Measurements from ENCODE around the gene GXYLT2.

The GXYLT2 gene

DNA sequence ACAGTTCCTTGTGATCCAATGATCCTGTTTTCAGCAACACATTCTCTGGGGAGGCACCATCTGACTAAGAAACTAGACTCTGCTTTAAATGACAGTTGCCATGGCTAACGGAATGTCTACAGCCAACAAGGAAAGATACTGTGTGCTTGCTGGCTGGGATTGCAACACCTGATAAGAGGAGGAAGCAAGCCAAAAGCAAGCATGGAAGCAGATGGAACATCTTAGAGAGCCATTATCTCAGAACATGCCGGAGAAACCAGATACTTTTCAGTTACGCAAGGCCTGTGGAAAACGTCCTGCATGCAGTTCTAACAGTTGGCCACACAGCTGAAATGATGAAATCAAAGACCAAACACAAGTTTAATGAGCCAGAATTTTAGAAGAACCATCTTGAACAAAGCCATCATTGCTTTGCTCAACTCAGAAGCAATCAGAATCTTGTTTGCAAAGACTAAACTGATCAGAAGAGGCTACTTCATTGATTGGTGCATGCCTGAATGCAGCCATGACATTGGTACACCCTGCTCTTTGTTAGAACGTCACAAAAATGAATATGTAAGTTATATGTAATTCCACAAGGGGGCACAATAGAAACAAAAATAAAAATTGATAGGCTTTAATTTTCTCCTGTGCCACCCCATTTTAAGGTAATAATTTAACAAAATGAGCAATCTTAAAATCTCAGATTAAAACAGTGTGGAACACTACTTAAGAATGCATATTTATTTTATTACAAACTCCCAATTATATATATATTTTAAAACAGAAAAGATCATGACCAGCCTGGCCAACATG, 50.8 kb downstream of the GXYLT2 start:
- DNase-seq = peak; percentile 45

DNA sequence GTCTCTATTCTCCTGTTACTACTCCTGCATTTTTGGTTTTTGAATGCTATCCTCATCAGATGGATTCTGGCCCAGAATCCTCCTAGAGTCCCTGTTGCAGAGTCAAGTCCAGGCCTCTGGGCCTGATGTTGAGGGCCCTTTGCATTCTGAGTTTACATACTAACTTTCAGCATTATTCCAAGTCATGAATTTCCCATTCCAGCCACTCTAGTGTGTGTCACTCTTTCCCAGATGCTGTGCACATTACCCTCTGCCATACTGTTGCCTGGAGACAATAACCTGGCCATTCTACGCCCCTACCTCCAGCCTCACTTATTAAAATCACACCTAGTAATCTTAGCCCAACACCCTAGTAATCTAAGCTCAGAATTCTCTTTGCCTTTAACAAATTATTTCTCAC, 53.4 kb downstream of the GXYLT2 start:
- DNase-seq = no peak

DNA sequence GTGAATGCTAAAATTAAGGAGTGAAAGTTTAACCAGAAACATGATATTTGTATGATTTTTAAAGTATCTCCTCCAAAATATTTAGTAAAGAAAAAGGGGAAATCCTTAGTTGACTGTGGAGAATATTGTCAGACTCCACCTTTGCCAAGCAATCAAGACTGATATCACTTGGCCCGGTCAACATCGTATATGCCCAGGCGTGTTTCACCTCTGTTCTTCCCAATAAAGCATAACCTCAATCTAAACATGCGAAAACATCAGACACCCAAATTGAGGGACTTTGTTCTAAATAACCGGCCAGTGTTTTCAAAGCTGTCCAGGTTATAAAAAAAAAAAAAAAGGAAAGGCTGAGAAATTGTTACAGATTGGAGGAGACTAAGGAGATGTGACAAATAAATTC, 54.6 kb downstream of the GXYLT2 start:
- DNase-seq = no peak

DNA sequence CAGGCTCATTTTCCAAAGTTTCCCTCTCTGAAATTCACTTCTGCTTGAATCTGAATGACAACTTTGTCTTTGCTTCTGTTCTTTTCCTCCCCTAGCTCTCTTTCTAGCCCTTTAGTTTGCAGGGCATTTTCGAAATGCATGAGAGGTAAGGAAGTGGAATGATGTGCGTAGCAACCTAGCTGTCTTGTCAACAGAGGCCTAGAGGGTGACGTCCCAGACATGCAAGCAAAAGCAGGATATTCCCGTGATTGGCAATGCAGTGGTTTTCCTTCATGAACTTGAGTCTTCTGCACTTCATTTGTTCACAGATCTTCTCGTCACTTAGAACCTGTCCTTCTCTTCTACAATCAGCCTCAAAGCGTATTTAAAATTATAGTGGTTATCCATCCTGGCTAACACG, 56.9 kb downstream of the GXYLT2 start:
- DNase-seq = no peak

DNA sequence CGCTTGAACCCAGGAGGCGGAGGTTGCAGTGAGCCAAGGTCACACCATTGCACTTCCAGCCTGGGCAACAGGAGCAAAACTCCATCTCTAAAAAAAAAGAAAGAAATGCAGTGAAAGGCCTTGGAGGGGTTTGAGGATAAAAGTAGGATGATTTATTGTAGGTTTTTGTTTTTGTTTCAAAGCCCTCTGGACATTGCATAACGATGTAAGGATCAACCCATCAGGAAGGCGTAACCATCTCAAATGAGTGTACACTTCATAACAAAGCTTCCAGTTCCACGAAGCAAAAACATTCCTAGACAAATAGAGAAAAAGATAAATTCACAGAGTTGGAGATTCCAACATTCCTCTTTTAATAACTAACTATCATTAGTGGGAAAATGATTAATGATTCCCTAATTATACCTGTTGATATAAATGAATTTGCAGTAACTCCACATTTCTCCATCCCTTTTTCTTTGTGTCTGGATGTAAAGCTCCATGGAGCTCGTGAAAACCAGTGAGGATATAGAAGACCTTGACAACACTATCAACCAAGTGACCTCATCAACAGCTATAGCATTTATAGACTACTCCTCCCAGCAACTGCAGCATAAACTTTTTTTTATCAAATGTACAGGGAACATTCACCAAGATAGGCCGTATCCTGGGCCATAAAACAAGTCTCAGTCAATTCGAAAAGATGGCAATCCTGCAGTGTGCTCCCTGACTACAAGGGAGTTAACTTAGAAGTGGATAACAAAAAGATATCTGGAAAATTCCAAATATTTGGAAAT, 60.1 kb downstream of the GXYLT2 start:
- DNase-seq = no peak

DNA sequence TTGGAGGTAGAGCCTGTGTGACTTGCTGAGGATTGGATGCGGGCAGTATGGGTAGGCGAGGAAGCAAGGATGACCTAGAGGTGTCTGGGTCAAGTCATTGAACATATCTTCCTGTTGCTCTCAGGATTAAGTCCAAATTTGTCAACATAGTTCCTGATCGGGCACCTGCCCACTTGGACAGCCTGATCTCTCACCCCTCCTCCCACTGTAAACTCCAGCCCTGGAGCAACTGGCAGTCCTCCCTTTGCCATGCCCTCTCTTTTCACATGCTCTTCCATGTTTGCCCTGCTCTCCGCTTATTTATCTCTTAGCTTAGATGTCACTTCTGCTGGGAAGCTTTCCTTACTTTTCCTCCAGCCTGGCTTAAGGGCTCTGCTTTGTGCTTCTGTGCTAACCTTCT, 61.2 kb downstream of the GXYLT2 start:
- DNase-seq = no peak

DNA sequence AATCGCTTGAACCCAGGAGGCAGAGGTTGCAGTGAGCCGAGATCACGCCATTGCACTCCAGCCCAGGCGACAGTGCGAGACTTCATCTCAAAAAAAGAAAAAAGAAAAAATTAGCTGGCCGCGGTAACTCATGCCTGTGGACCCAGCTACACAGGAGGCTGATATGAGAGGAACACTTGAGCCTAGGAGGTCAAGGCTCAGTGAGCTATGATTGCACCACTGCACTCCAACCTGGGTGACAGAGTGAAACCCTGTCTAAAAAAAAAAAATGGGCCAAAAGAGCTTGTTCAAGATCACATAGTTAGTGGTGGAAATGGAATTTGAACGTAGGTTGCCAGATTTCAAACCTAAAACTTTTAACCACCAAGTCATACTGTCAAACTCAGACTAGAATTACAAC, 62.5 kb downstream of the GXYLT2 start:
- DNase-seq = no peak

DNA sequence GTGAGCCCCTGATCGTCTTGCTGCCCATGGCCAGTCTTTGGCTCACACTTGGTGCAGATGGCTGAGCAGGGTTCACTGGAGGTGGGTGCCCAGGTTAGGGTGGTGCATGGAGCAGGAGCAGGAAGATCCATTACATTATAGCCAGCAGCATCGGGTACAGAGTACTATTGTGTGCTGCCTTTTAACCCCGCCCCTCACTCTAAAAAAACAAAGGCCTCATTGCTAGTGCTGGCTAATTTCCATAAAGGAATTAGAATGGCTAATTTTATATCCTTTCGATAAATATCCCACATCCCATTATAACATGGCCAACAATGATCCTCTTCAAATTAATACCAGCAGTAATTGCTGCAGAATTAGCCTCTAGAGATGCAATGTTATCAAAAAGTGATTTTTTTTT, 63.0 kb downstream of the GXYLT2 start:
- no peak for DNase-seq

DNA sequence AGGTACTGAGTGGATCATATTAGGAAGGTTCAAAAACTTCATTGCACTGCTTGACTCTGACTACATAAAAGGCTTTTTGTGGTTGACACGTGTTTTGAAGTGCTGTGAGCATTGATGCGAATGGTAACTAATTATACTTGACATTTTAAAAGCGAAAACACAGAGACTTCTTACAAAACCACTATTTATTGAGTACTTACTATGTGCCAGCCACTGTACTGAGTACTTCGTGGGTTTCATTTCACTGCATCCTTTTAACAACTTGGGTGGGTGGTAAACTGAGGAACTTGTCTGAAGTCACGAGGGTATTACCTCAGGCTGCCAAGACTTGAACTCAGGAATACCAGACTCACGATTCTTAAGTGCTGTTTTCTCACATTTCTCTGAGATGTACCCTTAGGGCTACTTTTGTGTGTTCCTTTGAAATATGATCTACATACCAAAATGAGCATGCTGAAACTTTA, 63.4 kb downstream of the GXYLT2 start:
- no peak for DNase-seq

DNA sequence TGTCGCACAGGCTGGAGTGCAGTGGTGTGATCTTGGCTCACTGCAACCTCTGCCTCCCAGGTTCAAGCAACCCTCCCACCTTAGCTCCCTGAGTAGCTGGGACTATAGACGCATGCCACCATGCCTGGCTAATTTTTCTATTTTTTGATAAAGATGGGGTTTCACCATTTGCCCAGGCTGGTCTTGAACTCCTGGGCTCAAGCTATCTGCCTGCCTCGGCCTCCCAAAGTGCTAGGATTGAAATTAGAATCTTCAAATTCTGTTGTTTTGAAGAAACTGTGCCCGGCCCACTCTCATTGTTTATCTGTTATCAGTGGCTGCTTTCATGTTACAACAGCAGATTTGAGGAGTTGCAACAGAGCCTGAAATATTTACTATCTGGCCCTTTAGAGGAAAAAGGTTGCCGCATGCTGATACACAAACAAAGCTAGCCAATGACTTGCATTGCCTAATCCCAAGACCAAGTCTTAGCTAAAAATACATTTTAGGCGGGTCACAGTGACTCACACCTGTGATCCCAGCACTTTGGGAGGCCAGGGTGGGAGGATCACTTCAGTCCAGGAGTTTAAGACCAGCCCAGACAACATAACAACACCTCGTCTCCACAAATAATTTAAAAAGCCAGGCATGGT, 65.6 kb downstream of the GXYLT2 start:
- no peak for DNase-seq

DNA sequence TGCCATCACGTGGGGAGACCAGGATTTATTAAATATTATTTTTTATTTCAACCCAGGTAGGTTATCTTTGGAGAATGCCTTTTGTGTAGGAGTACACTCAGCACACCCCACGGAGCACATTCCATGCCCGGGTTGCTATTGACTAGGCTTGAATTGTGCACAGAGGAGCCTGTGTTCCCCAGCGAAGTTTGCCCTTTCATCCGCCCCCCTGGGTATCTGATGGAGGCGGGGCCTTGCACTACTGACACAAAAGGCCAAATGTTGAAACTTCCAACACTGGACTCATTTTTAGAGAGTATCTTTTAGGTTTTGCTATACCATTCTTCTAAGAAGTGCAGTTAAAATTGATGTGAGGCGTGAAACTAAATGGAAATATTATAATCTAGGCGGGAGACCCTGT, 69.5 kb downstream of the GXYLT2 start:
- DNase-seq = no peak

DNA sequence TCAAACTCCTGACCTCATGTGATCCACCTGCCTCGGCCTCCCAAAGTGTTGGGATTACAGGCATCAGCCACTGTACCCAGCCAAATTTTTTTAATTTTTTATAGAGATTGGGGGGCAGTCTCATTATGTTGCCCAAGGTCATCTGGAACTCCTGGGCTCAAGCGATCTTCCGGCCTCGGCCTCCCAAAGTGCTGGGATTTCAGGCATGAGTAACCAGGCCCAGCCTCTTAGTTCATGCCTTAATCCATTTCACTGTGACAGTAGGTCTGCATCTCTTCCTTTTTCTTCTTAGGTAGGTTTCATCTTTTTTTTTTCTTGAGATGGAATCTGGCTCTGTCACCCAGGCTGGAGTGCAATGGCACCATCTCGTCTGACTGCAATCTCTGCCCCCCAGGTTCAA, 71.5 kb downstream of the GXYLT2 start:
- peak; percentile 5 for DNase-seq

DNA sequence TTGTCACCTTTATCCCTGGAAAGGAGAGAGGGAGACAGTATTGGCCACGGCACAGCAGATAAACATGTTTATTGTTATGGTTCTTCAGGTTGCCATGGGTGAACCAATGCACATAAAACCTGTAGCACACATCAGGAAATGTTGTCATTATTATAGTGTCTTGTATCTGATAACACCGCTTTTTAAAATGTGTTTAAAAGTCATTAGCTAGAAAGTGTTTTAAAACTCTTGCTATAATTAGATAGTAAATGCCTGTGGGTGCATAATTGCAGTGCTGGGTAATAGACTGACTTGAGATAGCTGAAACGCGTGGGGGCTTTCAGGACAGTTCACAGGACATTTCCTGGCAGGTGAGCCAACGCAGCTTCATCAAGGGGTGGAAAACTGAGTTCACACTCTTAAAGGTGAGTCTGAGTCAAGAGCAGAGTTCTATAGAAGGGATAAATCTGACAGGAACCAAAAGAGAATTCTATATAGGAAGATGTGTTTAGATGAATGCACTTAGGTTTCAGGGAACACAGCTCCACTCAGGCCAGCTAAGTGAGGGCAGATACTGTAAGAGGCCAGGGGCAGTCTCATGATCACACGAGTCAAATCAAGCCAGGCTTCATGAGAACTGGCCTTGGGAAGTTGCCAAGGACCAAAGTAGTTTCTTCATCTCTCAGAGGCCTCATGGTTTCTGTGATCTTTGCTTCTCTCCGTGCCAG, 73.1 kb downstream of the GXYLT2 start:
- peak; percentile 15 for DNase-seq

DNA sequence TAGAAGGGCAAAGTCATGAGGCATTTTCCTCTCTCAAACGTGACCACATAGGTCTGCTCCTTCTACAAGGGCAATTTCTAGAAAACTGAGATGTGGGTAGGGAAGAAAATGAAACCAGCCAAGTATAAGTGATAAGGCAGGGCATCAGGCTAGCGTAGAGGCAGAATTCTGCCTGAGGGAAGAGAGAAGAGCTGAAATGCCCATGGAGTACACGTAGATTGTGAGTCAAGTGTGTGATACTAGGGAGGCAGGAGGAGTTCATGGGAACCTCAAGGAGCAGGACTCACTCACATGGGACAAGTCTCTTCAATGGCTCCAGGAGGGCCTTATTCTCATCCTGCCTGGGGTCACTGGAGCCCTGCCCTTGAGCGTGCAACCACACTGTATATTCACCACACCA, 73.9 kb downstream of the GXYLT2 start:
- DNase-seq = no peak

DNA sequence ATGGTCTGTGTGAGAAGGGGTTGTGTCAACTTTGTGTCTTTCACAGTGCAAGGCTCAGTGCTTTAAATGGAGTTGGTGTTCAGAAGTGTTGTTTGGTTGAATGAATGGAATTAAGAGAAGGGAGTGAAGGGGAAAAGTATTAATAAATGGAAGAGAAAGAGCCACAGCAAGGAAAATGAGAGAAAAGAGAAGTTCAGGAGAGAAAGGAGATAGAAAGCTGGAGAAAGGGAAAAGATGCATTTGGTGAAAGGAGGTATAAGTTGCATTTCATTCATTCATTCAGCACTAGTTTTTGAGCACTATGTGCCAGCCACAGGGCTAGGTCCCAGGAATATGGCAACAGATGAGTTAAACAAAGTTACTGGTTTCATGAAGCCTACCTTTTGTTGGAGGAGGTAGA, 74.5 kb downstream of the GXYLT2 start:
- DNase-seq = no peak

DNA sequence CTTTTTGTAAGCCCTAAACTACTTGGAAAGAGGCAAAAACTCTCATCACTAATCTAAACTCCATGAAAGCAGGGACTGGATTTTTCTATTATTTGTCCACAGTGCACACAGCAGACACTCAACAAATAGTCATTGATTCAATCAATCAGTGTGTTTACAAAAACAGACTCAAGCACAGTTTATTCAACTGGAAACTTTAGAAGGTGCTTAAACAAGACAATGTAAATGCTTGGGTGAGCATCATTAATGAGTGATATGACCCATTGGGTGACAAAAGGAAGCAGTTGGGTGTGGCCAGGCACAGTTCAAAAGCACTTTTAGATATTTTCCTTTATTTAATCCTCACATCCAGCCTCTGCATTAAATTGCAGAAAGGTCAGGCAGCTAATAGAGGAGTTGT, 76.8 kb downstream of the GXYLT2 start:
- DNase-seq = no peak

DNA sequence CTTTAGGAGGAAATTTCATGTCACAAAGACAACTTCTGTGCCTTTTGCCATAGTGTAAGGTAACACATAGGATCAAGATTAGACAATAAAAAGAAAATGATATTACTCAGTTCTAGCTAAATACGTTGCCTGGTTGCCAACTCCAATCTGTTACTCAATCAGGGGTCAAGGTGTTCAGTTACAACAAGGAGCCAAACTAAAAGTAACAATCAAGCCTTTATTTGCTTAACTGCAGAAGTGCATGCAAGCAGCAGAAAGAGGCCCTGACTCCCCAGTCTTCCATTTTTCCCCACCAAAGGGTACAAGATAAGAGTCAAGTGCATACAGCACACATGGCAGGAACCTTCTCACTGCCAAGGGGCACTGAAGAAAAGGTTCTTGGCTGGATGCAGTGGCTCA, 80.4 kb downstream of the GXYLT2 start:
- DNase-seq = no peak

DNA sequence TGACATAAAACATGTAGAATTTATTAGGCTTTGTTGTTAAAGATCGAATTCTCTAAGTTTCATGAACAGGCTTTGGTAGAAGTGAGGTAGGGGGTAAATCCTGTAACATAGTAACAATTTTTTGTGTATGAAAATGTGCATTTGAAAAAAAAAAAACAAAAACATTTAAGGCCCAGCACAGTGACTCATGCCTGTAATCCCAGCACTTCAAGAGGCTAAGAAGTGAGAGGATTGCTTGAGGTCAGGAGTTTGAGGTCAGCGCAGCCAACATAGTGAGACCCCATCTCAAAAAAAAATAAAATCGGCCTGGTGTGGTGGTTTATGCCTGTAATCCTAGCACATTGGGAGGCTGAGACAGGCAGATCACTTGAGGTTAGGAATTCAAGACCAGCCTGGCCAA, 81.9 kb downstream of the GXYLT2 start:
- no peak for DNase-seq

DNA sequence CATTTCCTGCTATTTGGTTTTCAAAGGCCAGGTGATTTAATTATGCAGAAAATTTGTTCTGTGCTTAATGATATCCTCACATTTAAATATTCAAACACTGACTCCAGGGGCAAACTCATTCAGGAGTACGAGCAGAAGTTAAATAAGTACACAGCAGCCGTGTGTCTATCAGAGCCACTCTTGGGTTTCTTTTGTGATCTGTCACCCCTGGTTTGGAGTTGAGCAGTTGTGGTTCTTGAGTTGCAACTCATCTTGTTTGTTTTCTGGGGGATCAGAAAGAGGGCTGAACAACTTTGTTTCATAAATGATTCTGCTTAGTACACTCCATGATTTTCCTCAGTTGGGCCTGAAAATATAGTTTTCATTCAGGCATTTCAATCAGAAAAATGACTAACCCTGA, 83.1 kb downstream of the GXYLT2 start:
- no peak for DNase-seq

DNA sequence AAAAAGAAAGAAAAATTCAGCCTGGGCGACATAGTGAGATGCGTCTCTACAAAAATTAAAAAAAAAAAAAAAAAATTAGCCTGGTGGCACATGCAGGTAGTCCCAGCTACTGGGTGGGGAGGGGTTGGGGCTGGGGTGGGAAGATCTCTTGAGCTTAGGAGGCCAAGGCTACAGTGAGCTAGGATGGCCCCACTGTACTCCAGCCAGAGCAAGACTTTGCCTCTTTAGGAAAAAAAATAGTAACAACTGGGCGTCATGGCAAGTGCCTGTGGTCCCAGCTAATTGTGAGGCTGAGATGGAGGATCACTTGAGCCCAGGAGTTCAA, 84.8 kb downstream of the GXYLT2 start:
- DNase-seq = no peak

DNA sequence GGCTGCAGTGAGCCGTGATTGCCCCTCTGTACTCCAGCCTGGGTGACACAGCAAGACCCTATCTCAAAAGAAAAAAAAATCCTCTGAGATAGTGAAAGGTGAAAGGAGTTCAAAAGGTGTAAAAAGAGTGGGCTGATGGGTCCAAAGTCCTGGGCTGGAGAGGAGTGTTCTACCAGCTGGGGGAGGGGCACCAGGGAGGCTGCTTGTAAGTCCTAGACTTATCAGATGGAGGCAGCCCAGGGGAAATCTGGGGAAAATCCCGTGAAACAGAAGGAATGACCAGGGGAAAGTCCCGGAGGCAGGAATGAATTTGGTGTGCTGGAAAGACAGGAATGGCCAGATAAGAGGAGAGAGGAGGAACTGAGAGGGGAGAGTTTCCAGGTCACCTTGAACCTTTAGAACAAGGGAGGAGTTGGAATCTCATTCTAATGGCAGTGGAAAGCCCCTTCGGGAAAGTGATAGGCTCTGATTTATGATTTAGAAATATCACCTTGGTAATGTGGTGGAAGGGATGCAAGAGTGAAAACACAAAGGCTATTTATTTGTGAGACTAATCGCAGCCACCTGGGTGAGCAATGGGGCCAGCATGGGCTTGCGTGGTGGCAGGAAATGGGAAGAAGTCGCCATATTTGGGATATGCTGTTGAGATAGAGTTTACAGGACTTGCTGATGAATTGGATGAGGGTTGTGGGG, 85.3 kb downstream of the GXYLT2 start:
- no peak for DNase-seq

DNA sequence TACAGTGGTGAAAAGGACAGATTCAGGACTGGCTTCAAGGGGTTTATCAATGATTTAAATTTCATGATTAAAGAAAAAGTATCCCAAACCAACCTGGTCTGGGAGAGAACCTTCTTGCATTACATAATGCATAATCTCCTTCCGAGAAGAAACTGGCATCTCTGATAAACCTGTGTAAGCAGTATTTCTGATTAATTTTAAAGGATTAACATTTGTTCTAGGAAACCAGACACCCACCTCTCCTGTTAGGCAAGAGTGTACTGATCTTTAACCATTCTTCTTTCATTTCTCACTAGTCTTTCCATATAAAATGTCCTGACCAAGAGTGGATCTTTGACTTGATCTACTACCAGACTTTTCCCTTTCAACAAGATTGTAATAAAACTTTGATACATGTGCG, 85.9 kb downstream of the GXYLT2 start:
- DNase-seq = no peak

DNA sequence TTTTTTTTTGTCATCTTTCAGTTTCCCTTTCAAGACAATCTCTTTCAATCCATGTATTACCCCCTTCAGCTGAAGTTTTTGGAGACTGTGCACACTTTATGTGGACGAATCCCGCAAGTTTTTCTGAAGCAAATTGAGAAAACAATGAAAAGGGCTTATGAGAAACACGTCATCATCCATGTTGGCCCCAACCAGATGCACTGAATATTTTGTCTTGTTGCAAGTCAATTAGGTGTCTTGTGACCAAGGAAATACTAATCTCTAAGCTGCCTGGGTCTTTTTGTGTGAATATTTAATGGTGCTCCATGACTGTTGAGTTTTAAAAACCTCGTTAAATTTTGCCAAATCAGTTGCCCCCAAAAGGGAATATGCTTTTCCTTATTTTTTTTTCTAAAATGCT, 87.1 kb downstream of the GXYLT2 start:
- peak; percentile 66 for DNase-seq

Data from NCI-H82 (cell line).